ENCODE data around the gene CARS1.

Gene CARS1

GRCh38 chr11:3000032-3000961, 56.9 kb downstream of the CARS1 start:
- no peaks in the 10 kb centered on the region for H3K27me3 Mint-ChIP-seq
- H3K4me3 Mint-ChIP-seq: no peak overlapping the region
- H3K4me1 Mint-ChIP-seq: no peaks in the 10 kb centered on the region
- no peak overlapping the region for H3K27ac Mint-ChIP-seq
- H3K9me3 Mint-ChIP-seq: no peaks in the 10 kb centered on the region
- H3K36me3 Mint-ChIP-seq: peaks cover 21% of the 10 kb centered on the region

DNA sequence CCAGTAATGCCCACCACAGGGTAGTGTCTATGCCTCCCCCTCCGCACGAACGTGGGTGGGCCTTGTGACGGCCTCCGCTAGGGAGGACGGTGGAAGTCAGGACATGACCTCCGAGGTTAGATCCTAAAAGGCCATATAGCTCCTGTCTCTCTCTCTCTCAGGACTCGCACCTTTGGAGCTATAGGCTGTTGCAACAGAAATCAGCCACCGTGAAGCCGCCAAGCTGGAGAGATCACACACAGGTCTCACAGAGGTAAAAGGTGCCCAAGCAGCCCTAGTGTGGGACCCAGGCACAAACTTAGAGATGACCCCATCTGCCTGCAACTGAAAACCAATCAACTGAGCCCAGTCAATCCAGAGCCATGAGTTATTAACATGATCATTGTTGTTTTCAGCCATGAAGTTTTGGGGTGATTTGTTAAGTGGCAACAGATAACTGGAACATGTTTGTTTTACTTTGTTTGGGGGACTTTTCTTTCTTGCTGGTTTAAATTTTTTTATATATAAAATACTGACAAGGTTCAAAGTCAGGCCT, 57.7 kb downstream of the CARS1 start:
- no peak overlapping the region for H3K27ac Mint-ChIP-seq
- peaks cover 21% of the 10 kb centered on the region for H3K36me3 Mint-ChIP-seq
- no peaks in the 10 kb centered on the region for H3K4me1 Mint-ChIP-seq
- H3K4me3 Mint-ChIP-seq: no peak overlapping the region
- no peaks in the 10 kb centered on the region for H3K9me3 Mint-ChIP-seq
- H3K27me3 Mint-ChIP-seq: no peaks in the 10 kb centered on the region

GRCh38 chr11:2998073-2998850, 59.0 kb downstream of the CARS1 start:
- Mint-ChIP-seq H3K4me1 (no peaks in the 10 kb centered on the region), H3K4me3 (no peak overlapping the region), H3K9me3 (no peaks in the 10 kb centered on the region), H3K27ac (no peak overlapping the region), H3K36me3 (peaks cover 16% of the 10 kb centered on the region), H3K27me3 (no peaks in the 10 kb centered on the region)

GRCh38 chr11:2997406-2997805, 59.8 kb downstream of the CARS1 start:
- no peaks in the 10 kb centered on the region for H3K9me3 Mint-ChIP-seq
- H3K36me3 Mint-ChIP-seq: peaks cover 8% of the 10 kb centered on the region
- no peaks in the 10 kb centered on the region for H3K27me3 Mint-ChIP-seq
- no peak overlapping the region for H3K4me3 Mint-ChIP-seq
- H3K27ac Mint-ChIP-seq: no peak overlapping the region
- H3K4me1 Mint-ChIP-seq: no peaks in the 10 kb centered on the region

DNA sequence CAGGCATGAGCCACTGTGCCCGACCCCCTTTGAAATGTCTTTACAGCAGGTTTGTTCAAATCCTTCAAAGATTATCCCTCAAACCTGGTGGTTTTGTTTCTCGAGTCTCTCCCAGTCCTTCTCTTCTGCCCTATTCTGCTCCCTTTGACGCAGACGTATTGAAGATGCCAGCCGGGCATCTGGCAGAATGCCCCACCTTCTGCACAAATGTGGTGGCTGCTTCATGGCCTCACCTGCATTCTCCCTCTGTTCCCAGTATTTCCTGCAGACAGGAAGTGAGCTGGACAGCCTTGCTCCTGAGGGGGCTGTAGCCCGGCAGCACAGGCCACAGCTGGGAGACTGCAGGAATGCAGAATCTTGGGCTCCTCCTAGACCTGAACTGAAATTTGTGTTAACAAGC, 60.2 kb downstream of the CARS1 start:
- Mint-ChIP-seq H3K27ac (peak overlapping the region; percentile 30), H3K4me3 (no peak overlapping the region), H3K4me1 (no peaks in the 10 kb centered on the region), H3K9me3 (no peaks in the 10 kb centered on the region), H3K27me3 (no peaks in the 10 kb centered on the region), H3K36me3 (peaks cover 10% of the 10 kb centered on the region)

- peaks cover 5% of the 10 kb centered on the region for H3K36me3 Mint-ChIP-seq
- no peak overlapping the region for H3K27ac Mint-ChIP-seq
- H3K4me3 Mint-ChIP-seq: no peak overlapping the region
- H3K27me3 Mint-ChIP-seq: no peaks in the 10 kb centered on the region
- no peaks in the 10 kb centered on the region for H3K4me1 Mint-ChIP-seq
- H3K9me3 Mint-ChIP-seq: no peaks in the 10 kb centered on the region
Measured at GRCh38 chr11:2995893-2996554, 61.2 kb downstream of the CARS1 start.

GRCh38 chr11:2995031-2995561, 62.1 kb downstream of the CARS1 start:
- peaks cover 4% of the 10 kb centered on the region for H3K4me1 Mint-ChIP-seq
- no peaks in the 10 kb centered on the region for H3K9me3 Mint-ChIP-seq
- H3K27ac Mint-ChIP-seq: no peak overlapping the region
- H3K4me3 Mint-ChIP-seq: no peak overlapping the region
- peaks cover 9% of the 10 kb centered on the region for H3K36me3 Mint-ChIP-seq
- no peaks in the 10 kb centered on the region for H3K27me3 Mint-ChIP-seq

DNA sequence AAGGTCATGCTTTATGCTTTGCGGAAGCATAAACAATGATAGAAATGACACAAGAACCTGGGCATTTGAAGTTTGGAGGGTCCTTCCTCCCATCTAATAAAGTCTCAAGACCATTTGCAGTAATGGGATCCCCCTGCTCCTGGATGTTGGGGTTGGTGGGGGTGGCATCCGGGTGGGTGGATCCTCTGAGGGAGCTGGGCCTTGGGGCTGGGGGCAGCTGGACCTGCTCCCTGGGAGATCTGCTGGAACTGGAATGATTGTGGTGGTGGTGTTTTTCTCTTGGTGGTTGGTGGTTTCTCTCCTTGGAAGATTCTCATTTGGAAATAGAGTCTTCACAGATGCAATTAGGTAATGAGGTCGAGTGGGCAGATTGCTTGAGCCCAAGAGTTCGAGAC, 62.9 kb downstream of the CARS1 start:
- Mint-ChIP-seq H3K36me3 (peaks cover 8% of the 10 kb centered on the region), H3K4me3 (no peak overlapping the region), H3K9me3 (no peaks in the 10 kb centered on the region), H3K27me3 (no peaks in the 10 kb centered on the region), H3K27ac (no peak overlapping the region), H3K4me1 (peaks cover 12% of the 10 kb centered on the region)

DNA sequence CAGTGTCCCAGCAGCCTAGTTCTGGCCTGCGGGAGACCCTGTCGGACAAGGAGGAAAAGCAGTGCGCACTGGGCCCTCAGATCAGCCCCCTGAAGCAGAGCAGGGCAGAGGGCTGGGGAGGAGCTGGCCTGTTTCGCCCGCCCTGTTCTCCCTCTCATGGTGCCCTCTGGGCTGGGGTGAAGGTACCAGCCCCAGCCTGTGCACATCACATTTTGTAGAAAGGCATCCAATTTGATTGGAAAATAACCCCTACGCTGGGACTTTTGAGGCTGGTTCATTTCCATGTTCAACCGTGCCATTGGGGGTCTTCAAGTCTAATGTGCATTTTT, 64.3 kb downstream of the CARS1 start:
- H3K9me3 Mint-ChIP-seq: no peaks in the 10 kb centered on the region
- H3K4me3 Mint-ChIP-seq: peak overlapping the region; percentile 99
- H3K27me3 Mint-ChIP-seq: no peaks in the 10 kb centered on the region
- peak overlapping the region; percentile 100 for H3K27ac Mint-ChIP-seq
- peaks cover 10% of the 10 kb centered on the region for H3K36me3 Mint-ChIP-seq
- H3K4me1 Mint-ChIP-seq: peaks cover 25% of the 10 kb centered on the region

GRCh38 chr11:2992234-2992996, 64.8 kb downstream of the CARS1 start, which contains the start of gene NAP1L4:
NAP1L4 (minus strand) TSS chr11:2992329; CDS start chr11:2979220, 13,109 bp downstream.
- Mint-ChIP-seq H3K4me1 (peaks cover 31% of the 10 kb centered on the region), H3K4me3 (peak within 1 kb of the TSS; percentile 99), H3K36me3 (peaks cover 10% of the 10 kb centered on the region)

DNA sequence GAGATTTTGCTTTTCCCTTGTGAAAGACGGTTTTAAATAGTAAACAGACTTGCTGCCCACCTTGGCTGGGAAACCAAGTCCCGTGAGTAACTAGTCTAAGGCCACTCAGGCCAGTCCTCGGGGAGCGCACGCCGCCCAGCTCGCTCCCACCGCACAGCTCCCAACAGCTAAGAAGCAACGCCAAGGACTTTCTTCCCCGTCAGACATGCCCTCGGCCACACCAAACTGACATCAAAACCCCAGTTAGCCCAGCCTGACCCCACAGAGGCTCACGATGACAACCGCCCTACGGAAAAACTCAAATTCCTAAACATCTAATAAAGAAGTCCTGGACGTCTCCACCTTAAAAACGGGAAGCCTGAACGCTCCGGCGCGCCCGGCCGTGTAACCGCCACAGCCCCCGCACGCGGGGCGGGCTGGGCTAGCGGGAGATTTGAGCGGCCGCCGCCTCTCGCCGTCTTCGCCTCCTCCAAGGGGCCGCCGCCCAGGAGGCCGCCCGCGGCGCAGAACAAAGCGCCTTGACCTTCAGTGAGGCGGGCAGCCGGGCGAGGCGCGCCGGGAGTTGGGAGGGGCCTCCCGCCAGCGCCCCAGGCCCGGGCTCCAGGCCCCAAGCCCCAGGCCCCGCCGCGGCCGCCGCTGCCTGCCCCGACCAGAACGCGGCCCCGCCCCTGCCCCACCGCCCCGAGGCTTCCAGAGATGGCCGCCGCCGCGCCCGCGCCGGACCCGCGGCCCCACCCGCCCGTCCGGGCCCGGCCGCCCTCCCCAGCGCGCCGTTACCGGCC, 65.6 kb downstream of the CARS1 start:
- peak overlapping the region; percentile 100 for H3K27ac Mint-ChIP-seq
- H3K27me3 Mint-ChIP-seq: no peaks in the 10 kb centered on the region
- H3K4me1 Mint-ChIP-seq: peaks cover 38% of the 10 kb centered on the region
- peak overlapping the region; percentile 99 for H3K4me3 Mint-ChIP-seq
- H3K36me3 Mint-ChIP-seq: peaks cover 12% of the 10 kb centered on the region
- H3K9me3 Mint-ChIP-seq: no peaks in the 10 kb centered on the region

More at GRCh38 chr11:2992234-2992996, 64.8 kb downstream of the CARS1 start, which contains the start of gene NAP1L4:
- Mint-ChIP-seq H3K27ac (peak within 1 kb of the TSS; percentile 100), H3K27me3 (no peaks in the 10 kb centered on the region), H3K9me3 (no peaks in the 10 kb centered on the region)

DNA sequence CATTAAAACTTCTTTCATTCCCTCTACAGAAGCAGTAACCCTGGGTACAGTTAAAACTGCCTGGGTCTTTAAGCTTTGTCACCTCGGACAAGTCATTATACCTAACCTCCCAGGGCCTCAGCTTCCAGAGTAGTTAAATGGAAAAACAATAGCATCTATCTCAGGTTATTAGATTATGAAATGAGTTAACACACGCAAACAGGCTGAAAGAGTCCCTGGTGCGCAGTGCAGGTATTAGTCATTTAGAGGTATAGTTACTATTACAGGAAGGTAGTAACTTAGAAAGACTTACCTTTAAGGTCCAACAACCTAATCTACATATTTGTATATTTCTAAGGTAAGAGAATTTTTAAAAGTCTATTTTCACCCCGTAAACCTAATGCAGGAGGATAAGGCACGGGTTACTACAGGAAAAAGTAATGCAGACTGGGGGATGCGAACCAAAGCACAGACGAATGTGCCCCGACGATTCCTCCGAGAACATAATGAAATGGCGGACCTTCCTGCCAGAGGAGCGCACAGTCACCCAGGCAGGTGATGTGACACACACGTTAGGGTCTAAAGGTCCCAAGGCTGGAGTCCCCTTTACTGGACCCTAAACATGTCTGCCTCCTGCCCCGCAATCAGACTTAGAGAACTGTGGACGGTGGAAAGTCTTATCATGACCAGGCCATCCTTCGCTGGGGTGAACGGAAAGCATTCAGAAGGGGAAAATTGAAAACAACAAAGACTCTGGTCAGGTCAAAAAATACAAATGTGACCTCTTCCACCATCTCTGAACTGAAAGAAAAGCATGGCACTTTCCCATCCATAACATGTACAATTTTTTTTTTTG, 66.4 kb downstream of the CARS1 start:
- Mint-ChIP-seq H3K4me3 (peak overlapping the region; percentile 98), H3K36me3 (peaks cover 12% of the 10 kb centered on the region), H3K4me1 (peaks cover 44% of the 10 kb centered on the region), H3K9me3 (no peaks in the 10 kb centered on the region), H3K27ac (peak overlapping the region; percentile 100), H3K27me3 (no peaks in the 10 kb centered on the region)

DNA sequence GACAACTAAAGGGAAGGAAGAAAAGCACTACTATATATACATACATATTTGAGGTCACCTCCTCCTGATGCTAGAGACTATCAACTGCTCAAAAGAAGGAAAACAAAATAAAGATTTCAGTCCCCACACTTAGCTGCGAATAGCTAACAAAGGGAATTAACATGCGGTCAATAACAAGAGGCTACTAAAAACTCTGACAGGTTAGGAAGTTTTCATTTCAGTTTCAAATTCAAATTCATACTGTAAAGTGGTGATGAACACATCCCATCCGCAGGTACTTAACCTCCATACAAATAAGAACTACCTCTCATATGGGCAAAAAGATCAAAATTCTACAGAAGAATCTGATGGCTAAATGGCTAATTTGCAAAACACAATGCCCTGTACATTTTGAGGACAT, 67.7 kb downstream of the CARS1 start:
- no peaks in the 10 kb centered on the region for H3K9me3 Mint-ChIP-seq
- peaks cover 53% of the 10 kb centered on the region for H3K4me1 Mint-ChIP-seq
- peak overlapping the region; percentile 100 for H3K27ac Mint-ChIP-seq
- H3K4me3 Mint-ChIP-seq: peak overlapping the region; percentile 98
- H3K27me3 Mint-ChIP-seq: no peaks in the 10 kb centered on the region
- peaks cover 13% of the 10 kb centered on the region for H3K36me3 Mint-ChIP-seq
